HG02938 (cell line): ENCODE results near the gene CTNNA1.
"Not testable (repeated sequence)": the region's sequence is repeated elsewhere in the genome, so short reads cannot be mapped to it uniquely, and the experiment has no call there.

Experiments used
- ATAC-seq: cut with Tn5 transposase; IDR thresholded peaks from one replicate; pipeline ENCODE4 v1.9.1; 2021; ENCODE audit warnings: mild to moderate bottlenecking, moderate library complexity; ENCODE audit not compliant: unreplicated experiment

CTNNA1 gene, protein sequence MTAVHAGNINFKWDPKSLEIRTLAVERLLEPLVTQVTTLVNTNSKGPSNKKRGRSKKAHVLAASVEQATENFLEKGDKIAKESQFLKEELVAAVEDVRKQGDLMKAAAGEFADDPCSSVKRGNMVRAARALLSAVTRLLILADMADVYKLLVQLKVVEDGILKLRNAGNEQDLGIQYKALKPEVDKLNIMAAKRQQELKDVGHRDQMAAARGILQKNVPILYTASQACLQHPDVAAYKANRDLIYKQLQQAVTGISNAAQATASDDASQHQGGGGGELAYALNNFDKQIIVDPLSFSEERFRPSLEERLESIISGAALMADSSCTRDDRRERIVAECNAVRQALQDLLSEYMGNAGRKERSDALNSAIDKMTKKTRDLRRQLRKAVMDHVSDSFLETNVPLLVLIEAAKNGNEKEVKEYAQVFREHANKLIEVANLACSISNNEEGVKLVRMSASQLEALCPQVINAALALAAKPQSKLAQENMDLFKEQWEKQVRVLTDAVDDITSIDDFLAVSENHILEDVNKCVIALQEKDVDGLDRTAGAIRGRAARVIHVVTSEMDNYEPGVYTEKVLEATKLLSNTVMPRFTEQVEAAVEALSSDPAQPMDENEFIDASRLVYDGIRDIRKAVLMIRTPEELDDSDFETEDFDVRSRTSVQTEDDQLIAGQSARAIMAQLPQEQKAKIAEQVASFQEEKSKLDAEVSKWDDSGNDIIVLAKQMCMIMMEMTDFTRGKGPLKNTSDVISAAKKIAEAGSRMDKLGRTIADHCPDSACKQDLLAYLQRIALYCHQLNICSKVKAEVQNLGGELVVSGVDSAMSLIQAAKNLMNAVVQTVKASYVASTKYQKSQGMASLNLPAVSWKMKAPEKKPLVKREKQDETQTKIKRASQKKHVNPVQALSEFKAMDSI

DNA sequence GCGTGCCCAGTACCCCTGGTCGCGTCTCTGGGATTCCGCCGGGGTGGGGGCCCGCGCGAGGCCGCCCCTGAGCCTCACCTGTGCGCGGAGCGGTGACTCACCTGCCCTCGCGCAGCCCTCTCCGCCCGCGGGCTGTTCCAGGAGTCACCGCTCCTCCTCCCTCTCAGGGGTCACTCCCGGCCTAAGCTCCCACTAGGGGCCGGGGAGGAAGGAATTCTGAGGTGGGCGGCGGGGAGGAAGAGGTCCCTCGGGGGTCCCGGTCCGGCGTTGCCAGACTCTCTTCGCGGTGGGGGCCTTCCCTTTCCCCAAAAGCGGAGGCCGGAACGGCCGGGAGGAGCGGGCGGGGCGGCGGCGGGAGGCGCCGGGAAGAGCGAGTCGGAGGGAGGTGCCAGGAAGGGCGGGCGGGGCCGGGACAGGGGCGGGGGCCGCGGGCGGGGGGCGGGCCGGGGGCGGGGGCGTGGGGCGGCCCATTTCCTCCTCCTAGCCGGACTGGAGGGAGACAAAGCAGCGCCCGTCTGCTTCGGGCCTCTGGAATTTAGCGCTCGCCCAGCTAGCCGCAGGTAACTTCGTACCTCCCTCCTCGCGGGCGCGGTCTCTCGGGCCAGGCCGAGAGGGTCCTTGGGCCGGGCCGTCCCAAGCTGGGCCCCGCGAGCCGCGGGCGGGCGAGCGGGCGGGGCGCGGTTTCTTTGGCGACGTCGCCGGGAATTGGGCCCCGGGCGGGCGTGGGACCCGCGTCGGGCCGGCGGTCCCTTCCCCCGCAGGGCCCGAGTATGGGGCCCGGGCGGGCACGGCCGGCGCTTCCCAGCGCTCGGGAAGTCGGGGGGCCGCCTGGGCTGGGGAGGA lies at the start of gene CTNNA1:
Gene CTNNA1 (plus strand): TSS at position 475 of the 843 bp plus-strand sequence. CDS start 28,500 bp downstream, outside the sequence.
- peak; percentile 41 for ATAC-seq

DNA sequence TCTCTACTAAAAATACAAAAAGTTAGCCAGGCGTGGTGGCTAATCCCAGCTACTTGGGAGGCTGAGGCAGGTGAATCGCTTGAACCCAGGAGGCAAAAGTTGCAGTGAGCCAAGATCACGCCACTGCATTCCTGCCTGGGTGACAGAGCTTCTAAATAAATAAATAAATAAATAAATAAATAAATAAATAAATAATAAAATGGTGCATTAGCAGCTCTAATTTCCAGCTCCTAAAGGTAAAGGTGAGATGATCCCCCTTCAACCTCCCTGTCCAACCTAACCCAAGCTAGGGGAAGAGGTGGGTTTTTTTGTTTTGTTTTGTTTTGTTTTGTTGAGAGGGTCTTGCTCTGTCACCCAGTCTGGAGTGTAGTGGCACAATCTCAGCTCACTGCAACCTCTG lies 49.4 kb upstream of the CTNNA1 start:
- not testable (repeated sequence) for ATAC-seq

DNA sequence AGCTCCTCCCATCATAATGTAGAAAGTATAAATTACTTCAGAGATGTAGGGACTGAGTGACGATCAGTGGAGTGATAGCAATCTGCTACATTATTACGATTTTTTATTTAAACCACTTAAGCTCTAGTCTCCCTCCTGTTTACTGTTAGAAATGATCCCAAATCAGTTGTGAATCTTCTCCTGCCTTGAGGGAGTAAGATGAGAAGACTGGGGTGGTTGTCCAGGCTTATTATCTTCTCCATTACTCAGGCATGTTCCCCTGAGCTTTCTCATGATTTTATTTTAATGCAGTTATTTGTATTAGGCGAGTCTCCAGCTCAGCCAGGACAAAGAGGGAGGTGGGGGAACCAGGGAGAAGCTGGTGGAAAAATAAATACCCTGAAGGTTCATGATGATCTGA lies 48.2 kb upstream of the CTNNA1 start:
- no peak for ATAC-seq

DNA sequence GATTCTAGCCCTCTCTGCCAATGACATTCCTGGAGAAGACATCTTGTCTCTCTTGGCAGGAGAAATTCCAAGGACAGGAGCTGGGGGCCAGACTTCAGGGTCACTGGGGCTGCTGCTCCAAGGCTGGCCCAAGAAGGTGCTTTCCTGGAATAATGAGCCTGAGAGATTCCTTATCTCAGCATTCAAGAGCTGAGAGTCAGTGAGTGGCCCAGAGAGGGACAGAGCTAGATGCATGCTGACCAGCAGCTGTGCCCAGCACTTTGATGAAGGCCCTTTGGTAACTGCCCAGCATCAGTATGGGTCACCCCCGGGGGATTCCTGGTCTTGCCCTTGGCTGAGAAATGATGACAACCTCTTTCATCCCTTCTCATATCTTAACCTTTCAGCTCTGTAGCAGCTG lies 47.7 kb upstream of the CTNNA1 start:
- ATAC-seq: no peak

DNA sequence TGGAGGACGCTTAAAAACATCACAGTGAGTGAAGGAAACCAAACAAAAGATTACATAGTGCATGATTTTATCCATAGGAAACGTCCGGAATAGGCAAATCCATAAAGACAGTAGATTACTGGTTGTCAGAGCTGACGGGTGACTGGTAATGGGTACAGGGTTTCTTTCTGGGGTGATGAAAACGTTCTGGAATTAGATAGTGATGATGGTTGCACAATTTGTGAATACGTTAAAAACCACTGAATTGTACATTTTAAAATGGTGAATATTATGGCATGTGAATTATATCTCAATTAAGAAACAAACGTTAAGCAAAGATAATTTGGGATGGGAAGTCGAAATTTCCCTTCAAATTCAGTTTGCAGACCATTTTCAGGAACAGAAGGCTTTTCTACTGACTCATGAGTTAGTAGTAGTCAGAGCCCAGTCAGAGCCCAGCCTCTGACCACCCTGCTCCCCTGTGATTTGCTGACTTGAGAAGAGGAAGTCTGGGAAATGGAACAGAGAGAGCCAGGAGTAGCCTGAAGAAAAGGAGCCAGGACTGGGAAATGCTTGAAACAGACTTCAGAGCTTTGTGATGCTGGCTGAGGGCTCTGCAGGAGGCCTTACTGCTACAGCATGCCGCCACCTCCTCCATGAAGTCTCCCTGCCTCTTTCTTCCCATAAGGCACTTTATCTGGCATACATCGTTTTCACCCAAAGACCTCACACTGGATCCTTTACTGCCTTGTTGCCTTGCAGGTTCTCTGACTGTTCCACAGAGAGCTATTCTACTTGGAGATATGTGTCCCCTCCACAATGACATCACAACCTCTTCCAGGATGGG lies 46.4 kb upstream of the CTNNA1 start:
- no peak for ATAC-seq

DNA sequence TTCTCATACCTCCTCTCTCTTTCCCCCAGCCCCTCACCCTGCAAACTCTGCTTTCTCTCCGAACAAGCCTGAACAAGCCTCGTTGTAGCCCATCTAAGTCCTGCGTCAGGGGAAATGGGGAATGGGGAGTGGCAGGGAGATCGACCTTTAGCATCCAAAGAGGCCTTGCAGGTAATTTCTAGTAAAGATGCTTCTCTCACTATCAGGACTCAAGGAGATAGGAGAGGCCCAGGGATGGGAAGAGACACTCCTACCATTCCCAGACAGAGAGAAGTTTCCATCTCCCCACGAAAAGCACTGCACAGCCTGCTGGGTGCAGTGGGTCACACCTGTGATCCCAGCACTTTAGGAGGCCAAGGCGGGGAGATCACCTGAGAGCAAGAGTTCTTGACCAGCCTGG lies 44.4 kb upstream of the CTNNA1 start:
- ATAC-seq: no peak

DNA sequence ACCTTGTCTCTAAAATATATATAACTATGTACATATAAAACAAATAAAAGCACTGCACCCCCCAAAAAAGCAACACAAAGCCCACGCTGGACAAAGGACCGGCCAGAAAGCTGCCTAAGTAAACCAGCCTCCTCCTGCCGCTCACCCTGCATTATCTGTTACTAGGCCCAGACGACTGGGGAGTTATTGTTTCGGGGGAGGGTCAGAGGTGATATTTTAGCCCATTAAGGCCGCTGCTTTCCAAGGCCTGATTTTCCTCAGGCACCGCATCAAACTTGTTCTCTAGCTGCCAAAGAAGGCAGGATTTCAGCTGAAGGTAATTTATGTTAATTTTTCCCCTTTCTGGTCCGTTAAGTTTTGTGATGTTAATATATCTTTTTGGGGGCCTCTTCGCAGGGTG lies 44.0 kb upstream of the CTNNA1 start:
- no peak for ATAC-seq

DNA sequence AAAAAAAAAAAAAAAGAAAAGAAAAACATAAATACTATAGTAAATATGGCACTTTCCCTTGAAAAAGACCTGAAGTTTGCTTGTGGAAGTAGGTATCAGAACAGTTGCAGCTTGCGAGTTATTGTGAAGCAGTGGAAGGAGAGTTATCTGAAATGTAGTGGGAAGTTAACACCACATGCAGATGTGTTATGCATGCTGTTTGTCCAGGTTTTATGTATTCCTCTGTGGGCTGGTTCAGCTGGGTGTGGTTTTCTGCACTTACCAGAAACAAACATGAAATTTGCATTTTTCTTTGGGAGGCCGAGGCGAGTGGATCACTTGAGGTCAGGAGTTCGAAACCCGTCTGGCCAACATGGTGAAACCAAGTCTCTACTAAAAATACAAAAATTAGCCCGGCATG lies 42.1 kb upstream of the CTNNA1 start:
- no peak for ATAC-seq

DNA sequence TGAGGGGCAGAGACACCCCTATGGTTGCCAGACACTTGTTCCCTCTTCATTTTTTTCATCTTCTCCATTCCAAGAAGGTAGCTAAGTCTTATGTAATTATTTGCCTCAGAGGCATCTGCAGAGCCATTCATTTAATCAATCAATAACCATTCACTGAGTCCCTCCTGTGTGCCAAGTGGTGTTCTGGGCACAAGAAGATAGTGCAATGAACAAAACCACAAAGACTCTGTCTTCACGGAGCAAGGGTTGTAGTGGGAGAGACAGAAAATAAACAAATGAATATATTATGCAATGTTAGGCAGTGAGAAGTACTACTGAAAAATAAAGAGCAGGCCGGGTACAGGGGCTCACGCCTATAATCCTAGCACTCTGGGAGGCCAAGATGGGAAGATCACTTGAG lies 41.4 kb upstream of the CTNNA1 start:
- ATAC-seq: no peak

DNA sequence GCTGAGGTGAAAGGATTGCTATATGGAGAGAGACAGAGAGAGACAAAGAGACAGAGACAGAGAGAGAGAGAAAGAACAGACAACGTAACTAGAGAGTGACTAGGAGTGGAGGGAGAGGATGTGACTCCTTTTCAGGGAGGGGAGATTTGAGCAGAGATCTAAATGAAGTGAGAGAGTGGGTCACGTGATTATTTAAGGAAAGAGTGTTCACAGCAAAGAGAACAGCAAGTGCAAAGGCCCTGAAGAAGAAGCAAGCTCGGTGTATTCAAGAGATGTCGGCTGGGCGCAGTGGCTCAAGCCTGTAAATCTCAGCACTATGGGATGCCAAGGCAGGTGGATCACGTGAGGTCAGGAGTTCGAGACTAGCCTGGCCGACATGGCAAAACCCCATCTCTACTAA lies 40.9 kb upstream of the CTNNA1 start:
- ATAC-seq: no peak

DNA sequence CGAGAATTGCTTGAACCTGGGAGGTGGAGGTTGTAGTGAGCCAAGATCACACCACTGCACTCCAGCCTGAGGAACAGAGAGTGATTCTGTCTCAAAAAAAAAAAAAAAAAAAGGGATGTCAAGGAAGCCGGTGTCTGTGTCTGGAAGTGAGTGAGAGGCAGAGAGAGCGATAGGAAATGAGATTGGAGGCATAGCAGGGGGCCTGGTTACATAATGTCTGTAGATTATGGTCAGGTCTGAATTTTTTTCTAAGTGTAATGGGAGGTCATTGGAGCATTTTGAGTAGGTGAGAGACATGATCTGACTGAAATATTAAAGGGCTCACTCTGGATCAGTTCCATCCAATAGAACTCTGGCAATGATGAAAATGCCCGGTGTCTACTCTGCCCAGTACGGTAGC lies 40.4 kb upstream of the CTNNA1 start:
- no peak for ATAC-seq

DNA sequence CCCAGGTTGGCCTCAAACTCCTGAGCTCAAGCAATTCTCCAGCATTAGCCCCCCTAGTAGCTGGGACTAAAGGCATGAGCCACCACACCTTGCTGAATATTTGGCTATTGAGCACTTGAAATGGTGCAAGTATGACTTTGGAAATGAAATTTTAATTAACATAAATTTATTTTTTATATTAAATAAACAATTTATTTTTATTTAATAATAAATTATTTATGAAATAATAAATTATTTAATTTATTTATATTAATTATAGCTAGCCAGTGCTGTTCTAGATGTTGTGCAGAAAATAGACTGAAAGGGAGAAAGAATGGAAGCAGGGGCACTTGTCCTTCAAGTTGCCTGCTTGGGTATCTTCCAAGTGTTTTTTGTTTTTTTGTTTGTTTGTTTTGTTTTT lies 40.0 kb upstream of the CTNNA1 start:
- no peak for ATAC-seq

DNA sequence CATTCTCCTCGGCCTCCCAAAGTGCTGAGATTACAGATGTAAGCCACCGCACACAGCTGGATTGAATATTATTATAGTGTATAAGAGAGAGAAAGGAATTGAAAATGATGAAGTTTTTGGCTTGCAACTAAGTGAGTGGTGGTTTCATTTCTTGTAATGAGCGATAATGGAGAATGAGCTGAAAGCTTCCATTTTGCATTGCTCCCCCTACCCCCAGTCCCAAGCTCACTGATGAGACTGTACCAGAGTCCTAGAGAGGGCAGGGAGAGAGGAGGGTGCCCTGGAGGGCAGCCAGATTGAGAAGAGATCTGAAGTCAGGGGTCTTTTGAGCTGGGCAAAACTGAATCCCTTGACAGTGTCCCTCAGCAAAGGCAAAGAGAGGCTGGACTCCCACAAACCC lies 38.5 kb upstream of the CTNNA1 start:
- ATAC-seq: no peak

DNA sequence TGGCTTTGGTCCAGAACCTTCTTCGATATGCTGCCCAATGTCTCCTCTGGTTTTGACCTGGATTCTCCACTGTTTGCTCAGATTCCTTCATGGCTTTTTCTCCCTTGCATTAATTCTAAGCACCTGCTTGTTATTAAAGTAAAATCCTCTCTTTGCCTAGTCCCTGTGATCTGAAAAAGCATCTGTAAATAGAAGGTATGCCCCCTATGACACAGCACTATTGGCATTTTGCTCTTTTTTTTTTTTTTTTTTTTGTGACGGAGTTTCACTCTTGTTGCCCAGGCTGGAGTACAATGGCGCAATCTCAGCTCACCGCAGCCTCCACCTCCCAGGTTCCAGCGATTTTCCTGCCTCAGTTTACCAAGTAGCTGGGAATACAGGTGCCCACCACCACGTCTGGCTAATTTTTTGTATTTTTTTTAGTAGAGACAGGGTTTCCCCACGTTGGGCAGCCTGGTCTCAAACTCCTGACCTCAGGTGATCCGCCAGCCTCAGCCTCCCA lies 37.2 kb upstream of the CTNNA1 start:
- not testable (repeated sequence) for ATAC-seq

DNA sequence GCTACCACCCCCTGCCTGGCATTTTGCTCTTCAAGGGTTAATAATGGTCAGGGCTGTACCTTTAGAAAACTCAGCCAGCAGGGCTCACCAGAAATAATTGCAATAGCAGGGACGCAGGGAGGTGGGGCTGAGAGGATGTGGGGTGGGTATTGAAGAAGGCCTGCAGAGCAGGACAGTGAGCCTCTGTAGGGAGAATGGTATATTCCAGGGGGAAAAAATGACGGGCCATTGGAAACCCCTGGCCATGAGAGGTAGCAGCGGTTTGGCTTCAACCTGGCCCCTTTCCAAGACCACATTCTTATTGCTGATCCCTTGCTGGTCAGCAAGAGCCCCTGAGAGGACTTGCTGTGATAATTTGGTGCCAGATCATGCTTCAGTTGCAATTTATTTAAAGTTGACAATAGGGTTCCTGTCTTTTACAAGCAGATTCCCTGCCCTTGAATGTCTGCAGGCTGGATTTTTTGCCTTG lies 36.7 kb upstream of the CTNNA1 start:
- ATAC-seq: no peak

DNA sequence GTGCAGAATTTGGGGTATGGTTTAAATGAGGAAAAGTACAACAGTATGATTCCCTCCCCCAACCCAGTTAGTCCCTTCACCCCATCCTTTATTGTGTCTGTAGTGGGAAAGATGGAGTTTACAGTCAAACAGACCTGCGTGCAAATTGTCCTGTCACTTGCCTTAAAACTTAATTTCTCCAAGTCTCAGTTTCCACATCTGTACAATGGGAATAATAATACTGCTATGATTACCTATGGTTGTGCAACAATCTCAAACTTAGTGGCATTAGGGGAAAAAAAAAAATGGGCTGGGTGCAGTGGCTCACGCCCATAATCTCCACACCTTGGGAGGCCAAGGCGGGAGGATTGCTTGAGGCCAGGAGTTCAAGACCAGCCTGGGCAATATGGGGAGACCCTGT lies 35.8 kb upstream of the CTNNA1 start:
- no peak for ATAC-seq

DNA sequence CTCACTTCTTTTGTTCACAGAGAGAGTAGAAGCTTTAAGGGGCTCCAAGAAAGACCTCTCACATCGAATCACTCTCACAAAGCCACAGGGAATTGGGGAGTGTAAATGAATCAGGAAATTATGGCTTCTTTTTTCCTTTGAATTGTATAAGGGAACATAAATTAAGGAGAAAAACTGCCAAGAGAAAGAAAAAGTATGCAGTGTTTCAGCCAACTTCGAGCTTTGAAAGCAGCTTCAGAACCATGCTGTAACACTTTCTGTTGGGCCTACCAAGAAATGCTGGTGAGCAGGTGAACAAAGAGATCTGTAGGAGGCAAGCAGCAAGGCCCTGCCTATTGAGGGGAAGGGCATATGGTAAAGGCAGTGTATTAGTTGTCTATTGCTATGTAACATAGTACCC lies 33.4 kb upstream of the CTNNA1 start:
- no peak for ATAC-seq

DNA sequence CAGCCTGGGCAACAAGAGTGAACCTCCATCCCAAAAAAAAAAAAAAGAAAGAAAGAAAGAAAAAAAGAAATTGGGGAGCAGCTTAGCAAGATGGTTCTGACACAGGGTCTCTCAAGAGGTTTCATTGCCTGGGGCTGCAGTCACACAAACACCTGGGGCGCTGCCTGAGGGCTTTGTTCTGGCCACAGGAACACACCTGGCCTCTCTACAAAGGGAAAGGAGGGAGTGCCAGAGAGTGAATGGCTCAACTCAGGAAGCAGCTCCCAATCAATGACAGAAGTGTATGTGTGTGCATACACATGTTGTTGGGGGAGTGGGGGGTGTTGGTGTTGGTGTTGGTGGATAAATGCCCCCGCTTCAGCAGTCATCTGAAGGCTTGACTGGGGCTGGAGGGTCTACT lies 32.4 kb upstream of the CTNNA1 start:
- no peak for ATAC-seq

DNA sequence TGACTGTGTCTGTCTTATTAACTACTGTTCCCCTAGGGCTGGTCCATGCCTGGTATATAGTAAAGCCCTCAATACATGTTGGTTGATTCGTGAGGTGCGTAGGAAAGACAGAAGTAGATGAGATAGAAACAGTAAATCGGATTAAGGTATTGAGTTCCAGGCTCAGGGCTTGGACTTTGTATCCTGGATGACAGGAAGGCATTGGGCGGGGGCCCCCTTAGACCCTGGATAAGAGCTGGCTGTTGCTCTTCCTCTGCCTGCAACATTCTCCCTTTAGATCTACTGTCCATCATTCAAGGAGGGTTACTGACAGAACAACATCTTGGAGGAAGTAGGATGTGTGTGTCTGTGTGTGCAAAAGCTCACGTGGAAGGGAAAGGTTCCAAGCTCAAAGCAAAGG lies 31.2 kb upstream of the CTNNA1 start:
- no peak for ATAC-seq
